HG03432 (cell line): ENCODE results near the gene TUBGCP2.

Source experiments
- ATAC-seq: cut with Tn5 transposase; IDR thresholded peaks from one replicate; pipeline ENCODE4 v1.9.1; 2021; ENCODE audit warnings: mild to moderate bottlenecking, moderate library complexity; ENCODE audit not compliant: unreplicated experiment

TUBGCP2 gene

DNA sequence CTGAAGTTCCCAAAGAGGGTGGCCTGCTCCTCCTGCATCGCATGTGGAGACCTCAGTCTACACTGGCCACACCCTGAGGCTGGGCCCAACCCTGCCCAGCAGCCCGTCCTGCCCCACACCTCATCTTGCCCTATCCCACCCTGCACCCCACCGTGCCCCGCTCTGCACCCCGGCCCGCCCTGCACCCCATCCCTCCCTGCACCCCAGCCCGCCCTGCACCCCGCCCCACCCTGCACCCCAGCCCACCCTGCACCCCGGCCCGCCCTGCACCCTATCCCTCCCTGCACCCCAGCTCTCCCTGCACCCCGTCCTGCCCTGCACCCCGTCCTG is 56.5 kb downstream of the TUBGCP2 start:
- no peak for ATAC-seq

DNA sequence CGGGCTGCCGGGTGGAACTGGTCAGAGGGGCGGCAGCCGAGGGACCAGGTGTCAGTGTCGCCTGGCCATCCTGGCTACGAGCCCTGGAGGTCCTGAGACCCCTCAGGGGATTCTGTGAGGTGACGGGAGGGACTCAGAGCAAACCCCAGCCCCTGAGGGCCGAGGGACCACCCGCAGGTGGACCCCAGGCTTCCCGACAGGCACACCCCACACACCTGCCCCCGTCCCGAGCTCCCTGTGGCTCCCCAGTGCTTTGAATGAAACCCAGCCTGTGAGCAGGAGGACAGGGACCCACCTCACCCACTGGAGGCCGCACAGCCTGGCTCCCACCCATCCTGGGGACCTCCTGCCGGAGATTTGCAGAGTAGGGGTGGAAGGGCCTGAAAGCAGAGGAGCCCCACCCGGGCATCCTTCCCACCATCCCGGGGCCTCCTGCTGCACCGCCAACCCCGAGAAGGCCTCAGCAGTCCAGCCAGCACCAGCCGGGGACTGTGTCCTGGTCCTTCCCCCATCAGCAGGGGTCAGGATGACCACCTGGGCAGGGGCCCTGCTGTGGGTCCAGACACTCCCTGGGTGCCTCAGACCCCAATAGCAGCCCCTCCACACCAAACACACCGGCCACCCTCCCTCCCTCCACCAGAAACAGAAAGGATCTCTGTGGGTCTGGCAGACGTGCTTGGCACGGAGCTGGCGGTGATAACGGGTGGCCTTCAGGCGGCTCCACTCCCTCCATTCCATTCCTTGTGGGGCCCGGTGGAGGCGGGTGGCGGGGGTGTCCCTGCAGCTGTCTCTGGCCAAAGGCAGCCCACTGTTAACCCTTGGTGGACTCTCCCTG is 57.1 kb downstream of the TUBGCP2 start:
- no peak for ATAC-seq

DNA sequence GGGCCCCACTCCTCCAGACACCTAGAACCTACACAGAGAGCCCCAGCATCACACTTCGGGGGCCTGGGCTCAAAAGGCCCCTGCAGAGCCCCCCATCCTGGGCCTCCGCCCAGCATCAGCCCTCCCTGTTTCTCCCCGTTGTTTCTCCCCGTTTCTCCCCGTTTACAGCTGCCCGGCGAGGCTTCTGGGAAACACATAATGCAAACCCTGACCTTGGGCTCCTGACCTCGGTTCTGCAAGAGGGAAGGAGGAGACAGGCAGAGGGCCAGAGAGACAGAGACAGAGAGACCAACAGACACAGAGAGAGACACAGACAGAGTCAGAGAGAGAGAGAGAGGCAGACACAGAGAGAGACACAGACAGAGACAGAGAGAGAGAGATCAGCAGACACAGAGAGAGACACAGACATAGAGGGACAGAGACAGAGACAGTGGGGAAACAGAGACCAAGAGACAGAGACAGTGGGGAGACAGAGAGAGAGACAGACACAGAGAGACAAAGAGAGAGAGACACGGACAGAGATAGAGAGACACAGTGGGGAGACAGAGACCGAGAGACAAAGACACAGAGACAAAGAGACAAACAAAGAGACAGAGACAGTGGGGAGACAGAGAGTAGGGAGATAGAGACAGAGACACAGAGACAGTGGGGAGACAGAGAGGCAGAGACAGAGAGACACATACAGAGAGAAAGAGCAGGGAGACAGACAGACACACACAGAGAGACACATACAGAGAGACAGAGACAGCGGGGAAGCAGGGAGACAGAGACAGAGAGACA is 58.5 kb downstream of the TUBGCP2 start:
- no peak for ATAC-seq

DNA sequence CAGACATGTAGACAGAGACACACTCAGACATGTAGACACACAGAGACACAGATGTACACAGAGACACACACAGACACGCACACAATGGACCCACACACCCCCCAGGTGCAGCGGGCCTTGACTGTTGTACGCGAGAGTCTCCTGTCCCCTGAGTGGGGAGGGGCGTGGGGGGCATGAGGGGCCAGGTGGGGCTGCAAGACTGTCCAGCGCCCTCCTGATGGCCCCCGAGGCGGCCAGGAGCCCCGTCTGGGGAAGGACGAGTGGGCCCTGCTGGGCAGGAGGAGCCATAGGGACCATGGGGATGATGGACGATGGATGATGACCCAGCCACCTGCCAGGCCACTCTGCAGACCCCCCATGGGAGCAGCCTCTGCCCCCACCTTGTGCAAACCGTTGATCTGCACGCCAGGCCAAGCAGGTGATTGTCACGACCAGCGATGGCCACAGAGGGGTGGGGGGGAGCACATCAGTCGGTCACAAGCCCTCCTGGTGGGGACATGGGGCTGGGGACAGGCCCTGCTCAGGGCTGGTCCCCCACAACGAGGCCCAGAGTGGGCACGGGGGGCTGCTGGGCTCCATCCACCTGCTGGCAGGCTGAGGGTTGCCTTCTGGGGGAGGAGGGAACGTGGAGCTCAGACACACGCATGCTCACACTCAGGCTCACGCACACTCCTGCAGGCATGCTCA is 59.4 kb downstream of the TUBGCP2 start:
- no peak for ATAC-seq

DNA sequence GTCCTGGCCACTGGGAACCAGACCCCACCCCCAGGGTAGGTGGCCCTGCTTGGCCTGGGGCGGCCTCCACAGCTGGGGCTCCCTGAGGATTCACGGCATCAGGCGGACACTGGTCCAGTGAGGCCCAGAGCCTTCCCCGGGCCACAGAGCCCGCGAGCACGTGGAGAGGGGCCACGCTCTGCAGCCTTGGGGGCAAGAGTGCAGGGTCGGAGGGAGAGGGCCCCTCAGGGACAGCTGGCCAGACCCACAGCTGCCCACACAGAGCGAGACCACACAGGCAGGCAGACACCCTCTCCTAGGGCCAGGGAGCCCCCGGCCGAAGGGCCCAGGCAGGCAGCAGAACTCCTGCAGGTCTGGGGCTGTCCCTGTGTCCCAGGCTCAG is 60.3 kb downstream of the TUBGCP2 start:
- ATAC-seq = no peak

DNA sequence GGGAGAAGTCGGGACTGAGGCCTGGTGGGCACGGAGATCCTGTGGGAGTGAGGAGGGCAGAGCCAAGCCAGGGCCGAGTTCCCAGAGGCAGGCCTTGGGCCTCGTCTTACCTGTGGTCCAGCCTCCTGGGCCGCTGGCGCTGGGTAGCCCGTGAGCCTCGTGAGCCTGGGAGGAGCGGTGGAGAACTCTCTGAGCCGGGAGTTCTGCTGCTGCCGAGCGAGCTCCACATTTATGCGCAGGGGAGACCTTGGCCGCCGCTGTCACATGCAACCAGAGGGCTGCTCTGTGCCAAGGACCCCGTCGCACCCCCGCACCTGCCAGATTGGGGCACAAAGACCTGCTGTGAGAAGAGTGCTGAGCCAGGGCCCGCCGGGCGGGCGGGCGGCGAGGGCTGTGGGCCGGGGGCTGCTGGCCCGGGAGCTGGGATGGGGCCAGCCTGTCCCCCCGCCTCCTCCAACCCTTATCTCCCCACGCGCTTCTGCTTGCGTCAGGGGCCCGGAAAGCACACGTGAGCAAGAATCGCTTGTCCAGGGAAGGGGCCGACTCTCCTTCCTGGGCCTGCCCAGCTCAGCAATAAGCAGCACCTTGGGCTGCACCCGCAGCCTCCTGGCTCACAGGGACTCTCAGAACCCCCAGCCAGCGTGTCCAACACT is 60.9 kb downstream of the TUBGCP2 start:
- ATAC-seq = no peak

DNA sequence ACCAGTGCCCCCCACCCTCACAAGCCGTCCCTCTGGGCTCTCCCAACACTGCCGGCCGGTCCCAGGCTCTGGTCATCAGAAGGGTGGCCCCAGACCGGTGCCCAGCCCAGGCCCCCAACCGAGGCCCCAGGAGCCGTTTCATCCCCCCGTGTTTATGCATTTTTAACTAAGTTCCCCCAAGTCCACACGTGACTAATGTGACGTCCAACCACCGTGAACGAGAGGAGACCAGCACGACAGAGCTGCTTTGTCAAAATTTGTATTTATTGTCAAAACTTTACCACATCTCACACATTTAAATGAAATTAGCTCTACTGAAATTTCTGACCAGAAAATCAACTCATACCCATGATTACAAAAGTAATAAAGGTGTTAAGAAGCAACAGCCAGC is 62.4 kb downstream of the TUBGCP2 start:
- no peak for ATAC-seq

DNA sequence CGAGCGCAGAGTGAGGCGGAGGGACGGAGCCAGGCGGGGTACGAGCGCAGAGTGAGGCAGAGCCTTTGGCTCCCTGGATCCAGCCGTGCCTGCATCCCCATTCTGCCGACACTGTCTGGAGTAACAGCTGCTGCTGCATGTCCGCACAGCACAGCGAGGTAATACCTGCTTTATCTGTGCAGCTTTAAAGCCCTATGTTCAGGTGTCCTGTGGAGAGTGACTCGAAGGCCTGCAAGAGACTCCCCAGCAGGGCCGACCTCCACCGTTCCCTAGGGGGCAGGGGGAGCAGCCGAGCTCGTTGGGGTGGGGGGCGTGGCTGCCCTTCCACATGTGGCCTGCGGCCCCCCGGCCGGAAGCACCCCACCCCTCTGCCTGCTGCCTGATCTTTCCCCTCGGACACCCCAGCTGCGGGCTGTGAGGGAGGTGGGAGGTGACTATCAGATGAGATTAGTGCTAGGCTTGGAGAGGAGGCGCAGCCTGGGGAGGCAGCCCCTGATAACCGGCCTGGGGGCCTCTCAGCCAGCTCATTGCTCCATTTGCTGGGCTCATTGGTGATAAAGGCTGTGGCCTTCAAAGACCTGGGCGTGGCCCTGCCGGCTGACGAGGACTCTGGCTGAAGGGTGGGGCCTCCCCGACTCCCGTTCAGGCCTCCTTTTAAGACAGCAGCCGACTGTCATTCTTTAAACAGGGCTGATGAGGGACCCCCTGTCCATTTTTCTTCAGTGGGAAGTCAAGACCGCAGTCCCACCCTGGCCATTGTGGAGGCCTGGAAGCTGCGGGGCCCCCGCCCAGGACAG is 63.0 kb downstream of the TUBGCP2 start:
- ATAC-seq = no peak

DNA sequence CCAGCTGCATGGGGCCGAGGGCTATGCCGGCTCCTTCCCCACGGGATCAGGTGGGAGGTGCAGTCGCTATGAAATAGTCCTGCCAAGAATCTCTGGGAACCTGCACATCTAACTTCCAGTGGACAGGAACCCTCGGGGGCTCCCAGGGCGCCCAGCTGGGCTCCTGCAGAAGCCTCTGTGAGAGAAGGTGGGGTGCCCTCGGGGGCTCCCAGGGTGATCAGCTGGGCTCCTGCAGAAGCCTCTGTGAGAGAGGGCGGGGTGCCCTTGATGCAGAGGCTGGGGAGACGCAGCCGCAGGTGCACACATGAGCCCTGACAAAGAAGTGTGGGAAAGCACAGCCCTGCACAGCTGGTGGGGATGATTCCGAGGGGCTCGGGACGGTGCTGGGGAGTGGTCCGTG is 65.1 kb downstream of the TUBGCP2 start:
- ATAC-seq = no peak

DNA sequence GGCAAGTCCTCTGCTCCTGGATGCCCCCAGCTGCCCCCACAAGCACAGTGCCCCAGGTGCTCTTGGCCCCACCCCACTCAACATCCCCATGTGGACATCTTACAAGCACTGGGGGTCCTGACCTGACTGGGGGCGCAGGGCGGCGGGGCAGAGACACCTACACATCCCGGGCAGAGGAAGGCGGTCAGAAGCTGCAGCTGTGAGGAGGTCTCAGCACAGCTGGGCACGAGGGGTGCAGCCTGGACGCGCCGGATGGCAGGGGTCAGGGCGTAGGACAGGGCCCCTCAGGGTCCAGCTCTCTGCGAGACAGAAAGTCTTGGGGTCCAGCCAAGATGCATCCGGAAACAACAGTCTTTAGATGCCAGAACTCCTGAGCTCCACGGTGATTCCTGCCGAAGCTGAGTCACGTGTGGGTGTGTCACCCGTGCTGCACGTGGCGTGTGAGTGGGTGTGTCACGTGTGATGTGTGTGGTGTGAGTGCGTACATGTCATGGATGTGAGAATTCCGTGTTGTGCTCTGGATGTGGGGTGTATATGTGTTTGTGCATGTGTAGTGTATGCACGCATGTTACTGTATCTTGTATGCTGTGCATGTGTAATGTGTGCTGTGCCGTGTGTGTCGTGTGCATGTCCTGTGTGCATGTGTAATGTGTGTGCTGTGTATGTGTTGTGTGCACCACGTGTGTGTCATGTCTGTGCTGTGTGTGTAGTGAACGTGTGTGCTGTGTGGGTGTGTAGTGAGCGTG is 65.9 kb downstream of the TUBGCP2 start:
- ATAC-seq = no peak

DNA sequence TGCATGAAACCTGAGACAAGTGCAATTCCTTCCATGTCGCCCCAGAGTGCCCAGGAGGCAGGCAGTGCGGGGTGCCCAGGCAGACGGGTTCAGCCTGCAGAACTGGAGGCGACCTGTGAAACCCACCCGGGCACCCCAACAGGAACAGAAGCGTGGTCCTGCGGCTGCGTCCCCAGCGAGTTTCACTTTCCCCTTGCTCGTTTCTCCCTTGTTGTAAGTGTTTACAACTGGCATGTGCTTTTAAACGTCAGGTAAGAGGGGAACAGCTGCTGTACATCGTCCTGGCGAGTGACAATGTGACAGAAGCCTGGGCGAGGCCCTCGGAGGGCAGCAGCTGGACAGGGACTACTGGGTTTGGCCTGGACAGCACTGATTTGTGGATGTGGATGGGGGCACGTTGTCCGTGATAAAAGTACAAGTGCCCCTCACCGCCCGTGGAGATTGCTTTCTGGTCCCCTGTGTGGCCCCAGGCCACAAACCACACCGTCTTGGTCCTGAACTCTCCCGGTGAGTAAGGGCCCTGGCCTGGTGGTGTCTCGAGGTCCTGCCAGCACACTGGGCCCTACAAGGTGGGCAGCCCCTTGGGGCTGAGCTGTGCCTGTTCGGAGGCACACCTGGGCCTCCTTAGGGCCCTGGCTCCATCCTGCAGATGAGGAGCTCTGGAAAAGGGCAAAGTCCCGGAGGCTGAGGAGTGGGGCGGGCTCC is 67.0 kb downstream of the TUBGCP2 start:
- ATAC-seq = peak; percentile 50

DNA sequence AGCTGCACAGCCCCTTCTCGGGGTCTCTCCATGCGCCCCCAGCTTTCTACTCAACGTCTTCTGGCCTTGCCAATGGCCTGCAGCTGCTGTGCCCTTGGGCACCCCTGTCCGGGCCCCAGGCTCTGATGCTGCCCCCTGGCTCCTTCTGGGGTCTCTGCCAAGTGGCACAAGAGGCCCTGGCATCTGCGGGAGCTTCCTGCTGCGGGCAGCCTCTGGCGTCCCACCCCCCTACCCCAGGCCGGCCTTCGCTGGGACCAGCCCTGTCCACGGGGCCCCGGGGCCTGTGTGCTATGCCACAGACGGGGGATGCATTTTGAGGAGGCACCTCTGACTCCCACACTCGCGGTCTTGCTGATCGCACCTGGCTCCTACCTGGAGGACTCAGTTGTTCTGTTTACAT is 68.7 kb downstream of the TUBGCP2 start:
- ATAC-seq = no peak

DNA sequence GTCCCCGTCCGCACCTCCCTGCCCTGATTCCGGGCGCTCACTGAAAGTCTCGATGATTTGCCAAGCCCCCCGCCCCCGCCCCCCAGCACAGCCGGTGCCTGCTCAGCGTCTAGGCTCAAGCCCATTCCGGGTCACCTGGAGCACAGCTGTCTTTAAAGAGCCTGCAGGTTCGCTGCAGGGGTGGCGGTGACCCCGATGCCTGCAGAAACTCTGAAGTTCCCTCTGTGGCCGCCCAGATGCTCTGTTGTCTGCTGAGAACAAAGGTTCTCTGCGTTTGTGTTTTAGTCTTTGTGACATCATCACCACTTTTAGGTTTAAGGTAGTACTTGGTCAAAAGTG is 70.2 kb downstream of the TUBGCP2 start:
- ATAC-seq = no peak

DNA sequence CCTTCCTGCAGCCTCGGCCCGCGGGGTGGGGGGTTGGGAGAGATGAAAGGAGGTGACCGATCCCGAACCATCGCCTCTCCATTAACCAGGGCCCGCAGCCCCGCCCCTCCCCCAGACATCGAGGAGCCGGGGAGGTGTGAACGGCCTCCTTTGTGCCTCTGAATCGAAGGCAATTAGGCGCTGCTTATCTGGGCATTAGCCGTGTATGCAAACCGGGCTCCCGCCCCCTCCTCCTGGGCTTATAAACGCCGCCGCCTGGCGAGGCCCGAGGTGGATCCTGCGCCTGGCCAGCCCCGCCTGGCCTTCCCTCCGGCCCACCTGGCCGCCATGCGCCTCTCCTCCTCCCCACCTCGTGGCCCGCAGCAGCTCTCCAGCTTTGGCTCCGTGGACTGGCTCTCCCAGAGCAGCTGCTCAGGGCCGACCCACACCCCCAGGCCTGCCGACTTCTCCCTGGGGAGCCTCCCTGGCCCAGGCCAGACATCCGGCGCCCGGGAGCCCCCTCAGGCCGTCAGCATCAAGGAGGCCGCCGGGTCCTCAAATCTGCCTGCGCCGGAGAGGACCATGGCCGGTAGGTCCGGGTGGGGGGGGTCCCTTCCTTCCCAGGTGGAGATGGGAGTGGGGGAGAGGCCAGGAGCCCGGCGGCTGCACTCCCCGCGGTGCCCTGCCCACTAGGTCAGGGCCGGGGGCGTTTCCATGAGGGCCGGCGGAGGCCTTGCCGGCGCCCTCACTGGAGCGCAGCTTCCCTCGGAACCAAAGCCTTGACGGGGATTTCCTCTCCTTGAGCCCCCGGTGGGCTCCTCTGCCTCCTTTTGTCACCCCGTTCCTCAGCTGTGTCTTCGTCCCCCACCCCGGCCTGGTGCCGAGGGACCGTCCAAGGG is 70.8 kb downstream of the TUBGCP2 start, which contains the start of gene VENTX:
TSS of gene VENTX (plus strand) at position 268 of the 878 bp plus-strand sequence. CDS start at position 328, 60 bp downstream.
- ATAC-seq = no peak

DNA sequence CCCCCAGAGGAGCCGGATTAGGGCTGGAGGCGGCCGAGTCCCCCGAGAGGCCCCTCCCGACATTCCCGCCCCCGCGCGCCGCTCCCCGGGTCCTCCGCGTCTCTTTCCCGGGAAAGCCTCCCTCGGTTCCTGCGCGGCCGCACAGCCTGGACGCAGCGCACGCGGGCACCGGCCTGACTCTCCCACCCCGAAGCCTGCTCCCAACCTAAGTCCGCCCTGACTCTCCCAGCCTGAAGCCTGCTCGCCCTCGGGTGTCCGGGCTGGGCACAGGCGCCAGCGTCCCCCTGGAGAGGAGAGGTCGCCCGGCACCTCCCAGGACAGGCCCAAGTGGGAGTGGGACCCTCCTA is 71.5 kb downstream of the TUBGCP2 start:
- ATAC-seq = no peak

DNA sequence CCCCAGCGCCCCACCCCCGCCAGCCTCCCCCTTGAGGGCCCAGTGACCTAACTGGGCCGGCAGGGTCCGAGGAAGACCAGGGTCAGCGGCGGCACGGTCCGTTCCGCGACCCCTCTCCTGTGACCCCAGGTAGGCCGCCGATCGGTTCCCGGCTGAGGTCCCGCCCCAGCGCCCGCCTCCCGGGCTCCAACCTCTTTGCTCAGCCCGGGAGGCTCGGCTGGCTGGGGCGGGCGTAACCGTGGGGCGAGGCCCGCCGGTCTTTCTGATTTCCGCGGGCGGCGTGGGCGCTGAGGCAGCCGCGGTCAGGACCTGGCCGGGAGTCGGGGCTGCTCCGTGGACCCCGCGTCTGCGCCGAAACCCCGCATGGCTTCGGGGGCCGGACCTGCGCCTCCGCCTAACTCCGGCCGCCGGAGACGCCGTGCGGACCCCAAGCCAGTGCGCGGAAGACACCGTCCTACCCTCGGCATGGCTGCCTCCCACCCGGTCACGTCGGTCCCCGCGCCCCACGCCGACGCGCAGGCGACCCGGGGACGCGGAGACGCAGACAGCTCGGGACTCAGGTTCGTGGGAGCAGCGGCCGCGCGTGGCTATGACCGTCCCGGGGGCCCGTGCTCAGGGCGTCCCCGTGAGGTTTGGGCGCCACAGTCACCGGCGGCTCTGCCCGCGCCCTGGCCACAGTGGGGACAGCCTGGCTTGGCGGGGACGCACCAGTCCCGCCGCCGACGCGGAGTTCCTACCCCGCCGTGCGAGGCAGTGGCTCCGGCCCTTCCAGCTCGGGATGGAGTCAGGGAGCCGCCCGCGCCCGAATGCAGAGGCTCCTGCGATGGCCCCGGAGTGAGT is 72.1 kb downstream of the TUBGCP2 start:
- no peak for ATAC-seq

DNA sequence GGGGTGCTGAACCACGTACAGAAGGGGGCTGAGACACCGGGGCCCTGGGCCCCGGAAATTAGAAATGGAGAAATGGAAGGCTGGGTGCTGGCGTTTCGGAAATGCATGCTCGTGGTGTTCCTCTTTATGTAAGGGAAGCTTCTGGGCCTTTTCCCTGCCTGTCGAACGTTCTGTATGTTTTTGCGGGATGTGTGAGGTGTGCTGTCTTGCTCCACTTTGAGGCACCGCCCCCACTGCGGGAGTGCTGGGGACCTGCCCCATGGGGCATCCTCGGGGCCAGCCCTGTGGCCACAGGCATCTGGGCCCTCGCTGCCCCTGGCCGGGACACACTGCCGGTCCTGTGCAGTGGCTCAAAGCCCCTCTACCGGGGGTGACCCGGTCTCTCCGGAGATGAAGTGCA is 72.7 kb downstream of the TUBGCP2 start:
- no peak for ATAC-seq
